Ascending aorta (tissue), 2 donors: ENCODE data around the gene PLXND1. TPM values are rescaled to one million over a fixed set of nuclear protein-coding genes. Genes with fewer than 3 reads are reported as not detected.

ENCODE experiments used
- DNase-seq, 2 donors: peaks; one replicate each; pipeline ENCODE4 v3.0.0-alpha.2; 2019; ENCODE audit warnings: low spot score in 2 of 2
- H3K27ac ChIP-seq, 2 donors: fragments of 200-600 bp; sonication (generic); one replicate each; pipeline ENCODE4 v1.5.1; 2016 to 2017; ENCODE audit warnings: mild to moderate bottlenecking in 1 of 2
- H3K27me3 ChIP-seq: fragments of 200-600 bp; sonication (generic); one replicate; pipeline ENCODE4 v1.5.1; 2017
- H3K36me3 ChIP-seq, 2 donors: fragments of 200-600 bp; sonication (generic); one replicate each; pipeline ENCODE4 v1.5.1; 2016
- H3K4me1 ChIP-seq, 2 donors: fragments of 200-600 bp; sonication (generic); one replicate each; pipeline ENCODE4 v1.5.1; 2016 to 2017; ENCODE audit warnings: mild to moderate bottlenecking in 1 of 2
- H3K4me3 ChIP-seq, 2 donors: fragments of 200-600 bp; sonication (generic); one replicate each; pipeline ENCODE4 v1.5.1; 2016 to 2017; ENCODE audit warnings: mild to moderate bottlenecking in 1 of 2
- H3K9me3 ChIP-seq, 2 donors: fragments of 200-600 bp; sonication (generic); one replicate each; pipeline ENCODE4 v1.5.1; 2016
- CTCF ChIP-seq, 3 experiments: fragments of 200-600 bp in 2 of 3; fragments of 450-650 bp in 1 of 3; sonication (generic) in 2 of 3; IDR thresholded peaks; one replicate each; pipeline ENCODE4 v1.5.1; 2016 to 2019; ENCODE audit warnings: antibody characterized with exemption in 3 of 3, mild to moderate bottlenecking in 1 of 3, moderate library complexity in 1 of 3
- intact Hi-C: fragments of 100-400 bp; cut with DNase I; formaldehyde crosslinking; loops from one replicate; pipeline ENCODE4 v1.15.1; 2023
- total RNA-seq: library from RNA; depleted of rRNA; stranded (reverse); fragments of >200 nt; gene quantifications from one replicate; pipeline ENCODE4 v1.1.0, GENCODE V29; 2016

Gene PLXND1
- total RNA-seq, 1 donor from 2014 or later = 407 TPM

GRCh38 chr3:129622226-129622874, 15.9 kb upstream of the PLXND1 start:
- Histone ChIP-seq H3K36me3 (no peaks in the 10 kb centered on the region), H3K4me3 (no peak overlapping the region), H3K9me3 (no peaks in the 10 kb centered on the region), H3K4me1 (peaks cover 3 to 40% of the 10 kb centered on the region in 2 donors), H3K27me3 (no peaks in the 10 kb centered on the region), H3K27ac (peak overlapping the region; percentile 99 to 100)
- no peak for TF ChIP-seq CTCF (IDR thresholded peaks at IDR 0.05)
- intact Hi-C loops = no loop called here
- DNase-seq = no peak

- Histone ChIP-seq H3K9me3 (no peaks in the 10 kb centered on the region), H3K4me3 (no peak overlapping the region), H3K4me1 (peaks cover 3 to 40% of the 10 kb centered on the region in 2 donors), H3K27ac (peak overlapping the region in 1 of 2 donors; percentile 99), H3K27me3 (no peaks in the 10 kb centered on the region), H3K36me3 (no peaks in the 10 kb centered on the region)
- no peak for DNase-seq
- no peak for TF ChIP-seq CTCF (IDR thresholded peaks at IDR 0.05)
- intact Hi-C loops = no loop called here
Measured at GRCh38 chr3:129621626-129622225, 15.2 kb upstream of the PLXND1 start.

- H3K4me3 ChIP-seq = no peak overlapping the region
- intact Hi-C loops = no loop called here
- no peak for DNase-seq
- H3K27me3 ChIP-seq = no peaks in the 10 kb centered on the region
- peaks cover 3 to 40% of the 10 kb centered on the region in 2 donors for H3K4me1 ChIP-seq
- no peak for TF ChIP-seq CTCF (IDR thresholded peaks at IDR 0.05)
- H3K36me3 ChIP-seq = no peaks in the 10 kb centered on the region
- no peak overlapping the region for H3K27ac ChIP-seq
- H3K9me3 ChIP-seq = no peaks in the 10 kb centered on the region
Measured at GRCh38 chr3:129620828-129621559, 14.5 kb upstream of the PLXND1 start.

- intact Hi-C loops = no loop called here
- Histone ChIP-seq H3K9me3 (no peaks in the 10 kb centered on the region), H3K36me3 (no peaks in the 10 kb centered on the region), H3K27me3 (no peaks in the 10 kb centered on the region), H3K4me1 (peaks cover 0 to 30% of the 10 kb centered on the region in 2 donors), H3K27ac (peak overlapping the region in 1 of 2 donors; percentile 15), H3K4me3 (no peak overlapping the region)
- DNase-seq = no peak
- no peak for TF ChIP-seq CTCF (IDR thresholded peaks at IDR 0.05)
Measured at GRCh38 chr3:129619726-129620162, 13.3 kb upstream of the PLXND1 start.

- Histone ChIP-seq H3K27me3 (no peaks in the 10 kb centered on the region), H3K27ac (peak overlapping the region in 1 of 2 donors; percentile 15), H3K36me3 (no peaks in the 10 kb centered on the region), H3K4me3 (no peak overlapping the region), H3K4me1 (peaks cover 0 to 27% of the 10 kb centered on the region in 2 donors), H3K9me3 (no peaks in the 10 kb centered on the region)
- TF ChIP-seq CTCF (IDR thresholded peaks at IDR 0.05) = no peak
- DNase-seq = no peak
- intact Hi-C loops = no loop called here
Measured at GRCh38 chr3:129618901-129619671, 12.6 kb upstream of the PLXND1 start.
